Spleen (tissue), 11 donors: ENCODE results near the gene IPCEF1. TPM values are rescaled to one million over a fixed set of nuclear protein-coding genes. Genes with fewer than 3 reads are reported as not detected.

Source experiments
- DNase-seq: peaks from one replicate; pipeline ENCODE4 v3.0.0-alpha.2; 2020
- H3K27ac ChIP-seq, 8 donors: fragments of 200-600 bp; sonication (generic) in 7 of 8; 1 replicate in 4 of 8; 2 replicates in 4 of 8; pipeline versions ENCODE4 v1.5.0 to v1.8.0; 2016 to 2021; ENCODE audit warnings: inconsistent platforms in 4 of 8, mild to moderate bottlenecking in 4 of 8, moderate library complexity in 1 of 8
- H3K27me3 ChIP-seq, 7 donors: fragments of 200-600 bp; sonication (generic) in 6 of 7; replicated peaks in 1 of 7; 1 replicate in 4 of 7; 2 replicates in 3 of 7; pipeline versions ENCODE4 v1.5.0 to v1.8.0; 2016 to 2021; ENCODE audit warnings: inconsistent platforms in 3 of 7, mild to moderate bottlenecking in 1 of 7
- H3K36me3 ChIP-seq, 6 donors: fragments of 200-600 bp; sonication (generic) in 5 of 6; 1 replicate in 4 of 6; 2 replicates in 2 of 6; pipeline versions ENCODE4 v1.5.0 to v1.8.0; 2016 to 2021; ENCODE audit warnings: inconsistent platforms in 2 of 6
- H3K4me1 ChIP-seq, 6 donors: fragments of 200-600 bp; sonication (generic) in 5 of 6; 1 replicate in 3 of 6; 2 replicates in 3 of 6; pipeline versions ENCODE4 v1.5.0 to v1.8.0; 2016 to 2021; ENCODE audit warnings: inconsistent platforms in 3 of 6
- H3K4me3 ChIP-seq, 8 donors: fragments of 200-600 bp; sonication (generic) in 7 of 8; 1 replicate in 4 of 8; 2 replicates in 4 of 8; pipeline versions ENCODE4 v1.5.0 to v1.8.0; 2016 to 2021; ENCODE audit warnings: inconsistent platforms in 4 of 8, mild to moderate bottlenecking in 4 of 8, moderate library complexity in 2 of 8
- H3K9me3 ChIP-seq, 8 donors: fragments of 200-600 bp; sonication (generic) in 7 of 8; 1 replicate in 4 of 8; 2 replicates in 4 of 8; pipeline versions ENCODE4 v1.5.0 to v1.8.0; 2016 to 2021; ENCODE audit warnings: inconsistent platforms in 4 of 8
- CTCF ChIP-seq, 11 experiments: fragments of 200-600 bp in 7 of 11; fragments of 450-650 bp in 4 of 11; sonication (generic) in 4 of 11; IDR thresholded peaks in 8 of 11; conservative IDR thresholded peaks in 3 of 11; 1 replicate in 7 of 11; 2 replicates in 4 of 11; pipeline versions ENCODE4 v1.4.0 to v1.8.0; 2016 to 2021; ENCODE audit warnings: antibody characterized with exemption in 11 of 11, inconsistent platforms in 4 of 11, mild to moderate bottlenecking in 1 of 11
- POLR2A ChIP-seq, 3 donors: fragments of 450-650 bp; IDR thresholded peaks; one replicate each; pipeline ENCODE4 v1.5.1; 2017; ENCODE audit warnings: antibody characterized with exemption in 3 of 3, mild to moderate bottlenecking in 1 of 3
- POLR2AphosphoS5 ChIP-seq, 3 donors: sonication (generic); formaldehyde crosslinking; IDR thresholded peaks; one replicate each; pipeline ENCODE4 v1.5.1; 2017; ENCODE audit warnings: antibody characterized with exemption in 3 of 3
- WGBS, 5 donors: extraction: QIAGEN DNeasy Blood & Tissue Kit in 3 of 5; methylation state at CpG; one replicate each; pipeline versions ENCODE4 v1.1.5 to v1.1.7; 2013 to 2018; 5-methylcytosine and 5-hydroxymethylcytosine counted together
- intact Hi-C: fragments of 100-400 bp; cut with DNase I; formaldehyde crosslinking; loops from one replicate; pipeline ENCODE4 v1.15.0; 2023; ENCODE audit warnings: low total_unique reads
- polyA plus RNA-seq, 3 donors: library from polyadenylated mRNA; stranded (reverse); fragments of 200-250 nt; gene quantifications; one replicate each; pipeline ENCODE4 v1.2.1, GENCODE V29; 2013
- total RNA-seq, 7 donors: library from RNA; depleted of rRNA in 3 of 7; stranded (reverse); fragments of >200 nt in 3 of 7; fragmentation: NEBNext Ultra II Directional in 4 of 7; extraction: Animal tissue kit (Norgen Biotek cat#: 25700) in 4 of 7; gene quantifications; one replicate each; pipeline versions ENCODE4 v1.1.0 to v1.2.1, GENCODE V29; 2016 to 2021
- donor health status: healthy with polysubstance abuse.
- donor health status: DM: no; HTN: no; CAD: no; lungs with moderate emphysema.
- donor health status: DM: no; HTN: no; CAD: no.
- donor health status: Bipolar disorder and iron deficiency.
- donor health status: healthy.
- donor health status: DM: no; HTN: no; CAD: no.
- donor health status: DM: yes; HTN: yes; CAD: no.

The IPCEF1 gene
- total and polyA plus RNA-seq, 10 donors: 1.4 to 32.2 (median 26.2) TPM

GRCh38 chr6:154378518-154378917, 21.9 kb upstream of the IPCEF1 start:
- Histone ChIP-seq H3K4me1 (no peaks in the 10 kb centered on the region), H3K27me3 (no peaks in the 10 kb centered on the region), H3K9me3 (peaks cover 0 to 11% (median 4%) of the 10 kb centered on the region in 8 donors), H3K27ac (no peak overlapping the region), H3K36me3 (no peaks in the 10 kb centered on the region), H3K4me3 (no peak overlapping the region)
- 89 to 98% (median 95%) methylated on average over 2 of the region's 2 CpGs for WGBS, 5 donors
- DNase-seq: no peak
- TF ChIP-seq CTCF (IDR thresholded peaks at IDR 0.05 in 8 of 11, conservative IDR thresholded peaks at IDR 0.05 in 3 of 11) (no peak), POLR2AphosphoS5 (IDR thresholded peaks at IDR 0.05) (no peak), POLR2A (IDR thresholded peaks at IDR 0.05) (no peak)
- intact Hi-C loops: loop anchor here (5.0 kb wide), 1 partner anchor 226 kb away; no protein-coding TSS in a partner anchor

- TF ChIP-seq POLR2AphosphoS5 (IDR thresholded peaks at IDR 0.05) (no peak), POLR2A (IDR thresholded peaks at IDR 0.05) (no peak), CTCF (IDR thresholded peaks at IDR 0.05 in 8 of 11, conservative IDR thresholded peaks at IDR 0.05 in 3 of 11) (no peak)
- DNase-seq: no peak
- Histone ChIP-seq H3K4me3 (no peak overlapping the region), H3K27ac (no peak overlapping the region), H3K9me3 (peaks cover 0 to 5% (median 0%) of the 10 kb centered on the region in 8 donors), H3K4me1 (no peaks in the 10 kb centered on the region), H3K36me3 (no peaks in the 10 kb centered on the region), H3K27me3 (no peaks in the 10 kb centered on the region)
- WGBS, 5 donors: 84 to 96% (median 87%) methylated on average over 4 of the region's 4 CpGs
- intact Hi-C loops: loop anchor here (5.0 kb wide), 1 partner anchor 225 kb away; no protein-coding TSS in a partner anchor
These were observed 21.1 kb upstream of the IPCEF1 start for GRCh38 chr6:154377726-154378125.

GRCh38 chr6:154373971-154374370, 17.4 kb upstream of the IPCEF1 start:
- TF ChIP-seq POLR2A (IDR thresholded peaks at IDR 0.05) (no peak), CTCF (IDR thresholded peaks at IDR 0.05 in 8 of 11, conservative IDR thresholded peaks at IDR 0.05 in 3 of 11) (no peak), POLR2AphosphoS5 (IDR thresholded peaks at IDR 0.05) (no peak)
- intact Hi-C loops: no loop called here
- no peaks in the 10 kb centered on the region for H3K27me3 ChIP-seq
- 80 to 98% (median 88%) methylated on average over 2 of the region's 2 CpGs for WGBS, 5 donors
- peaks cover 0 to 22% (median 11%) of the 10 kb centered on the region in 6 donors for H3K4me1 ChIP-seq
- H3K4me3 ChIP-seq: no peak overlapping the region
- DNase-seq: no peak
- peaks cover 0 to 4% (median 0%) of the 10 kb centered on the region in 8 donors for H3K9me3 ChIP-seq
- H3K27ac ChIP-seq: no peak overlapping the region
- H3K36me3 ChIP-seq: no peaks in the 10 kb centered on the region

GRCh38 chr6:154371281-154371680, 14.7 kb upstream of the IPCEF1 start:
- peaks cover 0 to 35% (median 14%) of the 10 kb centered on the region in 6 donors for H3K4me1 ChIP-seq
- H3K4me3 ChIP-seq: no peak overlapping the region
- no peak for DNase-seq
- intact Hi-C loops: no loop called here
- peak overlapping the region in 1 of 8 donors; percentile 19 for H3K27ac ChIP-seq
- peaks cover 0 to 4% (median 0%) of the 10 kb centered on the region in 8 donors for H3K9me3 ChIP-seq
- H3K27me3 ChIP-seq: no peaks in the 10 kb centered on the region
- 54 to 93% (median 68%) methylated on average over 4 of the region's 4 CpGs for WGBS, 5 donors
- TF ChIP-seq POLR2A (IDR thresholded peaks at IDR 0.05) (no peak), CTCF (IDR thresholded peaks at IDR 0.05 in 8 of 11, conservative IDR thresholded peaks at IDR 0.05 in 3 of 11) (no peak), POLR2AphosphoS5 (IDR thresholded peaks at IDR 0.05) (no peak)
- H3K36me3 ChIP-seq: no peaks in the 10 kb centered on the region
